Ovary (tissue), 9 donors: ENCODE data around the gene AP3M1. TPM values are rescaled to one million over a fixed set of nuclear protein-coding genes. Genes with fewer than 3 reads are reported as not detected.

Experiments used
- DNase-seq, 5 donors: peaks; one replicate each; pipeline ENCODE4 v3.0.0-alpha.2; 2019 to 2020
- H3K27ac ChIP-seq, 2 donors: fragments of 200-600 bp; one replicate each; pipeline versions ENCODE4 v1.5.1 to v1.8.0; 2019 to 2022
- H3K27me3 ChIP-seq: fragments of 200-600 bp; one replicate; pipeline ENCODE4 v1.8.0; 2022
- H3K36me3 ChIP-seq: fragments of 200-600 bp; sonication (generic); one replicate; pipeline ENCODE4 v1.5.1; 2019
- H3K4me1 ChIP-seq: one replicate; pipeline ENCODE4 v1.8.1; 2013; ENCODE audit warnings: mild to moderate bottlenecking, moderate library complexity; ENCODE audit not compliant: insufficient read depth
- H3K4me3 ChIP-seq: fragments of 200-600 bp; sonication (generic); one replicate; pipeline ENCODE4 v1.5.1; 2017
- H3K9me3 ChIP-seq, 2 donors: fragments of 200-600 bp in 1 of 2; sonication (generic) in 1 of 2; one replicate each; pipeline versions ENCODE4 v1.5.1 to v1.8.1; 2013 to 2019; ENCODE audit warnings: mild to moderate bottlenecking in 1 of 2, moderate library complexity in 1 of 2
- EP300 ChIP-seq: sonication (generic); formaldehyde crosslinking; IDR thresholded peaks from one replicate; pipeline ENCODE4 v1.6.1; 2017; ENCODE audit warnings: antibody characterized with exemption
- POLR2A ChIP-seq: fragments of 450-650 bp; IDR thresholded peaks from one replicate; pipeline ENCODE4 v1.6.1; 2017; ENCODE audit warnings: antibody characterized with exemption, mild to moderate bottlenecking, moderate library complexity
- WGBS, 3 donors: extraction: QIAGEN DNeasy Blood & Tissue Kit in 1 of 3; methylation state at CpG; one replicate each; pipeline versions ENCODE4 v1.1.5 to v1.1.7; 2013 to 2017; 5-methylcytosine and 5-hydroxymethylcytosine counted together
- intact Hi-C, 4 donors: fragments of 100-400 bp; cut with DNase I; formaldehyde crosslinking; loops; one replicate each; pipeline versions ENCODE4 v1.11.0 to v1.15.1; 2022 to 2023
- polyA plus RNA-seq, 2 donors: library from polyadenylated mRNA; stranded (reverse); fragments of 200-250 nt in 1 of 2; fragments of 350-450 nt in 1 of 2; fragmentation: Illumina TruSeq in 1 of 2; extraction: RNeasy Lipid Tissue Mini Kit (QIAGEN cat#74804) in 1 of 2; gene quantifications; one replicate each; pipeline ENCODE4 v1.2.3, GENCODE V29; 2013 to 2014
- total RNA-seq, 7 donors: library from RNA; depleted of rRNA in 2 of 7; stranded (reverse); fragments of >200 nt in 2 of 7; fragmentation: NEBNext Ultra II Directional in 3 of 7; extraction: Animal tissue kit (Norgen Biotek cat#: 25700) in 3 of 7; gene quantifications; one replicate each; pipeline versions ENCODE4 v1.1.0 to v1.2.4, GENCODE V29; 2016 to 2023
- TF ChIP-seq, protein P1 (sequence below), 3 donors: fragments of 450-650 bp in 2 of 3; fragments of 200-600 bp in 1 of 3; IDR thresholded peaks; one replicate each; pipeline versions ENCODE4 v1.5.1 to v1.8.0; 2016 to 2022; ENCODE audit warnings: antibody characterized with exemption in 3 of 3, mild to moderate bottlenecking in 1 of 3
- donor health status: DM: no; HTN: no; CAD: no; lungs with moderate emphysema.
- donor health status: DM: no; HTN: no; CAD: no.
- donor health status: Bipolar disorder and iron deficiency.
- donor health status: DM: yes; HTN: yes; CAD: no.
- donor health status: DM: no; HTN: no; CAD: no.
- donor health status: DM: yes; HTN: yes; CAD: no.

The AP3M1 gene
- total and polyA plus RNA-seq, 9 donors: 12.0 to 37.9 (median 29.6) TPM

DNA sequence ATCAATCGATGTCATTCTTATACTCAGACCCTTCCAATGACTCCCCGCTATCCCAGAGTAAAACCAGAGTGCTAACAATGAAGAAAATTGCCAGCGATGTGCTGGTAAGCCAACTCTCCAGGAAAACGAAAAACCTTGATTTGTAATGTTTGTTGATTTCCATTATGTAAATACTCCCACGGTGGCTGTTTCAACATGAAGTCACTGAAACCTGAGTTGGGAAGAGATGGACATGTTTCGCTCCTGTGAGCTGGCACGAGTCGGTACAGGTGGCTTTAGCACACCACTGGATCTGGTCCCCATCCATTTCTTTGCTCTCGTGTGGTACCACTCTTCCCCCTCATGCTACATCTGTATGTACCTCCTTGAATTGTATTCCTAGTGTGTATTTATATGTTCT, 52.9 kb downstream of the AP3M1 start:
- DNase-seq: no peak
- H3K4me1 ChIP-seq: no peaks in the 10 kb centered on the region
- H3K9me3 ChIP-seq: no peaks in the 10 kb centered on the region
- no peaks in the 10 kb centered on the region for H3K27me3 ChIP-seq
- TF ChIP-seq, protein P1, sequence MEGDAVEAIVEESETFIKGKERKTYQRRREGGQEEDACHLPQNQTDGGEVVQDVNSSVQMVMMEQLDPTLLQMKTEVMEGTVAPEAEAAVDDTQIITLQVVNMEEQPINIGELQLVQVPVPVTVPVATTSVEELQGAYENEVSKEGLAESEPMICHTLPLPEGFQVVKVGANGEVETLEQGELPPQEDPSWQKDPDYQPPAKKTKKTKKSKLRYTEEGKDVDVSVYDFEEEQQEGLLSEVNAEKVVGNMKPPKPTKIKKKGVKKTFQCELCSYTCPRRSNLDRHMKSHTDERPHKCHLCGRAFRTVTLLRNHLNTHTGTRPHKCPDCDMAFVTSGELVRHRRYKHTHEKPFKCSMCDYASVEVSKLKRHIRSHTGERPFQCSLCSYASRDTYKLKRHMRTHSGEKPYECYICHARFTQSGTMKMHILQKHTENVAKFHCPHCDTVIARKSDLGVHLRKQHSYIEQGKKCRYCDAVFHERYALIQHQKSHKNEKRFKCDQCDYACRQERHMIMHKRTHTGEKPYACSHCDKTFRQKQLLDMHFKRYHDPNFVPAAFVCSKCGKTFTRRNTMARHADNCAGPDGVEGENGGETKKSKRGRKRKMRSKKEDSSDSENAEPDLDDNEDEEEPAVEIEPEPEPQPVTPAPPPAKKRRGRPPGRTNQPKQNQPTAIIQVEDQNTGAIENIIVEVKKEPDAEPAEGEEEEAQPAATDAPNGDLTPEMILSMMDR (IDR thresholded peaks at IDR 0.05): no peak
- TF ChIP-seq EP300 (no peak), POLR2A (no peak)
- 82 to 88% (median 85%) methylated on average over 9 of the region's 9 CpGs for WGBS, 3 donors
- no peak overlapping the region for H3K27ac ChIP-seq
- H3K4me3 ChIP-seq: no peak overlapping the region
- intact Hi-C loops: no loop called here
- no peaks in the 10 kb centered on the region for H3K36me3 ChIP-seq

GRCh38 chr10:74096777-74097176, 53.9 kb downstream of the AP3M1 start:
- DNase-seq: no peak
- H3K27me3 ChIP-seq: no peaks in the 10 kb centered on the region
- no peaks in the 10 kb centered on the region for H3K9me3 ChIP-seq
- TF ChIP-seq EP300 (no peak), POLR2A (no peak)
- TF ChIP-seq, protein P1 (IDR thresholded peaks at IDR 0.05): no peak
- H3K4me3 ChIP-seq: no peak overlapping the region
- WGBS, 3 donors: 95 to 97% (median 96%) methylated on average over 2 of the region's 2 CpGs
- intact Hi-C loops: no loop called here
- H3K4me1 ChIP-seq: no peaks in the 10 kb centered on the region
- no peaks in the 10 kb centered on the region for H3K36me3 ChIP-seq
- H3K27ac ChIP-seq: no peak overlapping the region

- WGBS, 3 donors: 91 to 94% (median 93%) methylated on average over 7 of the region's 7 CpGs
- Histone ChIP-seq H3K4me1 (no peaks in the 10 kb centered on the region), H3K4me3 (no peak overlapping the region), H3K9me3 (no peaks in the 10 kb centered on the region), H3K27me3 (no peaks in the 10 kb centered on the region), H3K27ac (no peak overlapping the region), H3K36me3 (no peaks in the 10 kb centered on the region)
- no peak for DNase-seq
- intact Hi-C loops: no loop called here
- TF ChIP-seq, protein P1 (IDR thresholded peaks at IDR 0.05): no peak
- no peak for TF ChIP-seq POLR2A
- no peak for TF ChIP-seq EP300
Measured at GRCh38 chr10:74094231-74094630, 56.4 kb downstream of the AP3M1 start.

GRCh38 chr10:74093530-74094164, 57.0 kb downstream of the AP3M1 start:
- H3K27ac ChIP-seq: no peak overlapping the region
- no peaks in the 10 kb centered on the region for H3K36me3 ChIP-seq
- intact Hi-C loops: no loop called here
- H3K4me3 ChIP-seq: no peak overlapping the region
- no peak for DNase-seq
- H3K27me3 ChIP-seq: no peaks in the 10 kb centered on the region
- H3K9me3 ChIP-seq: no peaks in the 10 kb centered on the region
- TF ChIP-seq POLR2A: no peak
- TF ChIP-seq, protein P1 (IDR thresholded peaks at IDR 0.05): no peak
- TF ChIP-seq EP300: no peak
- H3K4me1 ChIP-seq: no peaks in the 10 kb centered on the region
- WGBS, 3 donors: 91 to 94% (median 94%) methylated on average over 4 of the region's 4 CpGs
